Endothelial cell of umbilical vein (primary cell): ENCODE measurements around the gene LMCD1. TPM values are rescaled to one million over a fixed set of nuclear protein-coding genes. Genes with fewer than 3 reads are reported as not detected.

Experiments
- BruUV-seq: library from RNA; stranded (reverse); fragments of 400-500 nt; replicated peaks from 2 replicates; lab custom pipeline; 2021; lab: Mats Ljungman, UMichigan
- CTCF ChIA-PET: fragments of 300-600, 350-600 bp; sonication (Branson Sonifier 250); formaldehyde crosslinking; loops from one replicate; lab custom pipeline; 2021; ENCODE audit warnings: antibody characterized with exemption, inconsistent platforms; lab: Charles Lee
- POLR2A ChIA-PET: fragments of 300-600, 350-600 bp; sonication (Branson Sonifier 250); formaldehyde crosslinking; loops from one replicate; lab custom pipeline; 2021; ENCODE audit warnings: antibody characterized with exemption, inconsistent platforms; lab: Charles Lee
- DNase-seq: peaks from one replicate; pipeline ENCODE4 v3.0.0-alpha.2; 2011; ENCODE audit warnings: low read depth, low spot score
- FAIRE-seq: peaks from 2 replicates; lab custom pipeline; 2011; peaks lifted over from hg19 to GRCh38; lab: Jason Lieb, UNC
- H2AFZ ChIP-seq: 2 replicates; pipeline ENCODE4 v1.6.0; 2012; ENCODE audit warnings: low read depth, low read length, control low read depth, inconsistent platforms
- H3K27ac ChIP-seq: 2 replicates; pipeline ENCODE4 v1.5.1; 2011; ENCODE audit warnings: low read depth, mild to moderate bottlenecking, control low read depth, low read length, moderate library complexity; ENCODE audit not compliant: insufficient read depth
- H3K27me3 ChIP-seq, 2 experiments: 2 replicates each; pipeline versions ENCODE4 v1.6.0 to v1.6.1; 2011; ENCODE audit warnings: low read length in 2 of 2, mixed read lengths in 1 of 2; ENCODE audit not compliant: control insufficient read depth in 2 of 2, insufficient read depth in 2 of 2
- H3K36me3 ChIP-seq, 2 experiments: 2 replicates in 1 of 2; 3 replicates in 1 of 2; pipeline ENCODE4 v1.5.1; 2011; ENCODE audit warnings: low read length in 2 of 2, mild to moderate bottlenecking in 1 of 2, moderate library complexity in 1 of 2; ENCODE audit not compliant: control insufficient read depth in 2 of 2, insufficient read depth in 2 of 2; ENCODE audit errors: extremely low read depth in 1 of 2
- H3K4me1 ChIP-seq: 3 replicates; pipeline ENCODE4 v1.5.1; 2011; ENCODE audit warnings: mild to moderate bottlenecking, low read length; ENCODE audit not compliant: control insufficient read depth, insufficient read depth; ENCODE audit errors: extremely low read depth
- H3K4me2 ChIP-seq: 2 replicates; pipeline ENCODE4 v1.6.1; 2011; ENCODE audit warnings: low read length, control low read depth, mixed read lengths; ENCODE audit not compliant: insufficient read depth
- H3K4me3 ChIP-seq, 3 experiments: fragments of 200-600 bp in 1 of 3; sonication (generic), shearing (Covaris generic) in 1 of 3; replicated peaks in 1 of 3; 2 replicates each; pipeline ENCODE4 v1.5.1; 2011 to 2016; ENCODE audit warnings: control low read depth in 3 of 3, low read length in 3 of 3, mild to moderate bottlenecking in 2 of 3, inconsistent platforms in 1 of 3, low read depth in 1 of 3, moderate library complexity in 1 of 3; ENCODE audit not compliant: insufficient read depth in 1 of 3
- H3K79me2 ChIP-seq: 2 replicates; pipeline ENCODE4 v1.6.0; 2012; ENCODE audit warnings: low read length, inconsistent platforms; ENCODE audit not compliant: control insufficient read depth, insufficient read depth
- H3K9ac ChIP-seq: replicated peaks from 2 replicates; pipeline ENCODE3; 2011; ENCODE audit warnings: low read length, control low read depth; ENCODE audit not compliant: insufficient read depth; ENCODE audit errors: extremely low read depth
- H3K9me1 ChIP-seq: replicated peaks from 3 replicates; pipeline ENCODE4 v1.6.0; 2011; ENCODE audit warnings: mild to moderate bottlenecking, low read length; ENCODE audit not compliant: control insufficient read depth, insufficient read depth; ENCODE audit errors: extremely low read depth
- H3K9me3 ChIP-seq: replicated peaks from 2 replicates; pipeline ENCODE4 v1.5.1; 2012; ENCODE audit warnings: low read length, inconsistent platforms; ENCODE audit not compliant: control insufficient read depth, insufficient read depth
- H4K20me1 ChIP-seq: replicated peaks from 2 replicates; pipeline ENCODE3; 2011; ENCODE audit warnings: mild to moderate bottlenecking, low read length; ENCODE audit not compliant: control insufficient read depth, insufficient read depth; ENCODE audit errors: extremely low read depth
- FOS ChIP-seq: IDR thresholded peaks from 2 replicates; pipeline ENCODE4 v1.6.1; 2011; ENCODE audit warnings: mild to moderate bottlenecking, low read length, moderate library complexity, borderline replicate concordance; ENCODE audit not compliant: insufficient read depth
- MYC ChIP-seq: IDR thresholded peaks from one replicate; pipeline ENCODE4 v1.6.1; 2011; ENCODE audit warnings: mild to moderate bottlenecking, low read depth, low read length
- POLR2A ChIP-seq: IDR thresholded peaks from 2 replicates; pipeline ENCODE4 v1.6.1; 2012; ENCODE audit warnings: low read depth, mild to moderate bottlenecking, control low read depth, low read length
- POLR2AphosphoS5 ChIP-seq: IDR thresholded peaks from 2 replicates; pipeline ENCODE4 v1.6.1; 2012; ENCODE audit warnings: low read depth, mild to moderate bottlenecking, control low read depth, low read length, moderate library complexity; ENCODE audit not compliant: insufficient read depth
- dilution Hi-C: fragments of 300-500 bp; cut with MboI; formaldehyde crosslinking; loops from one replicate; pipeline ENCODE4 v1.15.0; 2019; ENCODE audit warnings: low sequenced_read_pairs; ENCODE audit not compliant: extremely low pct_ligation_motif_present
- intact Hi-C: fragments of 100-400 bp; cut with micrococcal nuclease; formaldehyde crosslinking; loops from one replicate; pipeline ENCODE4 v1.10.0; 2022
- polyA plus RNA-seq, 4 experiments: library from polyadenylated mRNA; depleted of rRNA in 3 of 4; stranded (reverse) in 3 of 4; unstranded in 1 of 4; fragments of >200 nt; gene quantifications; 2 replicates each; pipeline versions ENCODE4 v1.2.1 to v1.2.3, GENCODE V29; 2011 to 2012; ENCODE audit warnings: missing spikeins in 1 of 4
- total RNA-seq: library from RNA; stranded (reverse); gene quantifications from 2 replicates; pipeline ENCODE4 v1.2.3, GENCODE V29; 2021

The LMCD1 gene
- total and polyA plus RNA-seq, 2 donors (not counting 3 experiments of a cell fraction or from before 2014, with no cell fraction given) = 7.6 to 14.5 TPM

GRCh38 chr3:8556473-8556869 lies 54.8 kb downstream of the LMCD1 start:
- Histone ChIP-seq H2AFZ (no peak overlapping the region), H3K4me2 (no peak overlapping the region), H3K9me3 (no peaks in the 10 kb centered on the region), H4K20me1 (no peaks in the 10 kb centered on the region), H3K9me1 (no peaks in the 10 kb centered on the region), H3K4me3 (no peak overlapping the region), H3K4me1 (no peaks in the 10 kb centered on the region), H3K27ac (no peak overlapping the region), H3K9ac (no peak overlapping the region), H3K27me3 (no peaks in the 10 kb centered on the region), H3K79me2 (no peaks in the 10 kb centered on the region), H3K36me3 (no peaks in the 10 kb centered on the region)
- FAIRE-seq = no peak
- CTCF ChIA-PET = interaction anchor here (0.8 to 2.0 kb wide), 3 partner anchors 10 to 55 kb away, joined by 3 to 6 read pairs (median 3); partner anchors contain the start of gene LMCD1
- POLR2A ChIA-PET = no interaction called here
- no peak for DNase-seq
- intact Hi-C loops = no loop called here
- BruUV-seq = no TSS peak
- TF ChIP-seq MYC (no peak), POLR2AphosphoS5 (no peak)
- dilution Hi-C loops = no loop called here

GRCh38 chr3:8557298-8557697 lies 55.7 kb downstream of the LMCD1 start:
- Histone ChIP-seq H2AFZ (no peak overlapping the region), H3K27ac (no peak overlapping the region), H3K4me1 (peaks cover 1% of the 10 kb centered on the region), H3K27me3 (no peaks in the 10 kb centered on the region), H3K79me2 (no peaks in the 10 kb centered on the region), H3K36me3 (no peaks in the 10 kb centered on the region), H3K9ac (no peak overlapping the region), H3K4me3 (no peak overlapping the region), H3K4me2 (no peak overlapping the region), H4K20me1 (no peaks in the 10 kb centered on the region), H3K9me1 (no peaks in the 10 kb centered on the region), H3K9me3 (no peaks in the 10 kb centered on the region)
- POLR2A ChIA-PET = no interaction called here
- intact Hi-C loops = no loop called here
- FAIRE-seq = no peak
- CTCF ChIA-PET = no interaction called here
- BruUV-seq = no TSS peak
- TF ChIP-seq FOS = no peak
- TF ChIP-seq POLR2A = no peak
- dilution Hi-C loops = no loop called here
- DNase-seq = no peak
